Psoas muscle (tissue), 8 donors: Measurements from ENCODE around the gene FOXP1. TPM values are rescaled to one million over a fixed set of nuclear protein-coding genes. Genes with fewer than 3 reads are reported as not detected.

Source experiments
- ATAC-seq, 4 donors: fragments of 200-7000 bp; cut with Tn5 transposase; one replicate each; pipeline ENCODE4 v1.9.1; 2020; ENCODE audit warnings: moderate library complexity in 3 of 4, mild to moderate bottlenecking in 2 of 4
- DNase-seq, 2 donors: peaks; one replicate each; pipeline ENCODE4 v3.0.0-alpha.2; 2020
- H3K27ac ChIP-seq: fragments of 200-600 bp; one replicate; pipeline ENCODE4 v1.8.0; 2022
- H3K27me3 ChIP-seq, 3 donors: fragments of 200-600 bp in 1 of 3; one replicate each; pipeline versions ENCODE4 v1.6.1 to v1.8.0; 2013 to 2022; ENCODE audit warnings: low read length in 2 of 3, mild to moderate bottlenecking in 2 of 3, moderate library complexity in 1 of 3; ENCODE audit not compliant: insufficient read depth in 3 of 3
- H3K36me3 ChIP-seq, 2 donors: fragments of 200-600 bp in 1 of 2; one replicate each; pipeline versions ENCODE4 v1.6.1 to v1.8.0; 2013 to 2022; ENCODE audit warnings: low read depth in 1 of 2, mild to moderate bottlenecking in 1 of 2, moderate library complexity in 1 of 2; ENCODE audit not compliant: insufficient read depth in 1 of 2
- H3K4me1 ChIP-seq: fragments of 200-600 bp; one replicate; pipeline ENCODE4 v1.8.0; 2022
- H3K4me3 ChIP-seq: fragments of 200-600 bp; one replicate; pipeline ENCODE4 v1.8.0; 2022; ENCODE audit warnings: mild to moderate bottlenecking
- H3K9me3 ChIP-seq: fragments of 200-600 bp; one replicate; pipeline ENCODE4 v1.8.0; 2022
- WGBS, 3 donors: extraction: QIAGEN DNeasy Blood & Tissue Kit; methylation state at CpG; one replicate each; pipeline versions ENCODE4 v1.1.6 to v1.1.7; 2013; 5-methylcytosine and 5-hydroxymethylcytosine counted together
- intact Hi-C, 2 donors: fragments of 100-400 bp; cut with DNase I; formaldehyde crosslinking; loops; one replicate each; pipeline versions ENCODE4 v1.11.0 to v1.14.2; 2022
- polyA plus RNA-seq, 3 donors: library from polyadenylated mRNA; stranded (reverse); fragments of 200-250 nt; gene quantifications; one replicate each; pipeline ENCODE4 v1.2.3, GENCODE V29; 2013
- total RNA-seq, 4 donors: library from RNA; stranded (reverse); fragmentation: NEBNext Ultra II Directional in 2 of 4; extraction: Animal tissue kit (Norgen Biotek cat#: 25700) in 2 of 4; gene quantifications; one replicate each; pipeline versions ENCODE4 v1.2.1 to v1.2.4, GENCODE V29; 2021 to 2023
- TF ChIP-seq, protein P1 (sequence below): fragments of 200-600 bp; IDR thresholded peaks from one replicate; pipeline ENCODE4 v1.8.0; 2022; ENCODE audit warnings: antibody characterized with exemption
- donor health status: healthy with polysubstance abuse.
- donor health status: DM: no; HTN: no; CAD: no; lungs with moderate emphysema.
- donor health status: Bipolar disorder and iron deficiency.
- donor health status: healthy.
- donor health status: DM: yes; HTN: yes; CAD: no.
- donor health status: DM: no; HTN: no; CAD: no.
- donor health status: DM: no; HTN: no; CAD: no.
- donor health status: DM: yes; HTN: yes; CAD: no.

Gene FOXP1
- total and polyA plus RNA-seq, 7 donors, result 2.6 to 26.4 (median 15.4) TPM

DNA sequence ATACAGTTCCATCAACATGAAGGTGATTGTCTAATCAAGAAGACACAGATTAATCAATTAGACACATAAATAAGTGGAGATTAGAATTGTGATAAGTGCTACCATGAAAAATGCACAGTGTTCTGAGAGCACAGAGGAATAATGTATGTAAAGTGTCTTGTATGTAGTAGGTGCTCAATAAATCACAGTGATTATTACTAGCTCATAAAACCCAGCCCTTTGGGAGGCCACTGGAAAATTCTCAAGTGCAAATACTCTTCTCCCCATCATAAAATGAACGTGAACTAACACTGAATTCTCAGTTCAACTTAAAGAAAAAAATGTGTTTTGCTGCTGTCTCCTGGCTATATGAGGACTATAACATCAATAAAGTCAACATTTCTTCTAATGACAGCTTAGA lies 368.2 kb downstream of the FOXP1 start:
- no peak for ATAC-seq
- Histone ChIP-seq H3K36me3 (no peaks in the 10 kb centered on the region), H3K4me3 (no peak overlapping the region), H3K27me3 (no peaks in the 10 kb centered on the region), H3K27ac (no peak overlapping the region), H3K4me1 (peaks cover 9% of the 10 kb centered on the region), H3K9me3 (no peaks in the 10 kb centered on the region)
- intact Hi-C loops, result no loop called here
- no peak for DNase-seq
- 72 to 79% (median 73%) methylated on average over 1 of the region's 1 CpG for WGBS, 3 donors
- TF ChIP-seq, protein P1, sequence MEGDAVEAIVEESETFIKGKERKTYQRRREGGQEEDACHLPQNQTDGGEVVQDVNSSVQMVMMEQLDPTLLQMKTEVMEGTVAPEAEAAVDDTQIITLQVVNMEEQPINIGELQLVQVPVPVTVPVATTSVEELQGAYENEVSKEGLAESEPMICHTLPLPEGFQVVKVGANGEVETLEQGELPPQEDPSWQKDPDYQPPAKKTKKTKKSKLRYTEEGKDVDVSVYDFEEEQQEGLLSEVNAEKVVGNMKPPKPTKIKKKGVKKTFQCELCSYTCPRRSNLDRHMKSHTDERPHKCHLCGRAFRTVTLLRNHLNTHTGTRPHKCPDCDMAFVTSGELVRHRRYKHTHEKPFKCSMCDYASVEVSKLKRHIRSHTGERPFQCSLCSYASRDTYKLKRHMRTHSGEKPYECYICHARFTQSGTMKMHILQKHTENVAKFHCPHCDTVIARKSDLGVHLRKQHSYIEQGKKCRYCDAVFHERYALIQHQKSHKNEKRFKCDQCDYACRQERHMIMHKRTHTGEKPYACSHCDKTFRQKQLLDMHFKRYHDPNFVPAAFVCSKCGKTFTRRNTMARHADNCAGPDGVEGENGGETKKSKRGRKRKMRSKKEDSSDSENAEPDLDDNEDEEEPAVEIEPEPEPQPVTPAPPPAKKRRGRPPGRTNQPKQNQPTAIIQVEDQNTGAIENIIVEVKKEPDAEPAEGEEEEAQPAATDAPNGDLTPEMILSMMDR, result no peak

DNA sequence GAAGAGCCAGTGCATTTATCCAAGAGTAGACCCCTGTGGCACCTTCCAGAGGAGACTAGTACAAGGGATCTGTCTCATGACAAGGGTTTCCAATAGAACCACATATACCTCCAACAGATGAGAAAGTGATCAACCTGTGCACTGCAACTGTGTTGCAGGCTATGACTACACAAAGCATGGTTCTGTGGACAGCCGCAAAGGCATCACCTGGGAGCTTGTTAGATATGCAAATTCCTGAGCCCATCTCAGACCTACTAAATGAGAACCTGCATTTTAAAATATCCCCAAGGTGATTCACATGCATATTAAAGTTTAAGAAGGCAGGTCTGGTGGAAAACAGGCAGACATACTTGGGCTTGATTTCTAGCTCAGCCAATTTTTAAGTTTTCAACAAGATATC lies 368.7 kb downstream of the FOXP1 start:
- Histone ChIP-seq H3K4me1 (peaks cover 13% of the 10 kb centered on the region), H3K27ac (no peak overlapping the region), H3K27me3 (no peaks in the 10 kb centered on the region), H3K9me3 (no peaks in the 10 kb centered on the region), H3K4me3 (no peak overlapping the region), H3K36me3 (no peaks in the 10 kb centered on the region)
- intact Hi-C loops, result no loop called here
- TF ChIP-seq, protein P1, result no peak
- ATAC-seq (no peak), DNase-seq (no peak)
- WGBS, 3 donors, result 94 to 96% (median 96%) methylated on average over 1 of the region's 1 CpG

DNA sequence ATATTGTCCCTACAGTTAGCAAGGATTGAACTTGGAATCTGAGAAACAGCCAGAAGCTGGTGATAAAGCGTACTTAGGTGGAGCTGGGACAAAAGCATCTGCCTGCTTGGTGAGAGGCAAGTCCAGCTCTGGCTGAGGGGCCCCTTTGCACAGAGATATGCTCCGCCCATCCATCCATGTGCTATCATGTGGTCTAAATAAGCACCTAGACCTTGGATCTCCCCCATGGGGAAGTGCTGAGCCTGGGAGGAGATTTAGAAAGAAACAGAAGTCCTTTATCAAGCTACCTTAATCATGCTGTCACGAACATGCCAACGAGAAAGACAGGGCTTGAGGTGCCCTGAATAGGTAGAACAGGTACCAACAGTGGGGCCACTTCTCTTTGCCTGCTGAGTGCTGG lies 369.5 kb downstream of the FOXP1 start:
- DNase-seq, result no peak
- intact Hi-C loops, result no loop called here
- no peaks in the 10 kb centered on the region for H3K36me3 ChIP-seq
- peaks cover 20% of the 10 kb centered on the region for H3K4me1 ChIP-seq
- H3K27ac ChIP-seq, result no peak overlapping the region
- WGBS, 3 donors, result 78 to 98% (median 96%) methylated on average over 4 of the region's 4 CpGs
- ATAC-seq, result no peak
- H3K9me3 ChIP-seq, result no peaks in the 10 kb centered on the region
- H3K27me3 ChIP-seq, result no peaks in the 10 kb centered on the region
- H3K4me3 ChIP-seq, result no peak overlapping the region
- TF ChIP-seq, protein P1, result no peak

DNA sequence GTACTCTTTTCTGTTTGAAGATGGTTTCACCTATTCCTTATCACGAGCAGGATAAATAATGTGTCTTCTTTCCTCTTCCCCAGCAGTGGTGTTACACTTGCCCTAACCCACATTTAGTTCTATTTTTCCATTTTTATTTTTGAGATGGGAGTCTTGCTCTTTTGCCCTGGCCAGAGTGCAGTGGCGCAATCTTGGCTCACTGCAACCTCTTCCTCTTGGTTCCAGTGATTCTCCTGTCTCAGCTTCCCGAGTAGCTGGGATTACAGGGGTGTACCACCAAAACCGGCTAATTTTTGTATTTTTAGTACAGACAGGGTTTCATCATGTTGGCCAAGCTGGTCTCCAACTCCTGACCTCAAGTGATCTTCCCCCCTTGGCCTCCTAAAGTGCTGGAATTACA lies 372.4 kb downstream of the FOXP1 start:
- H3K36me3 ChIP-seq, result no peaks in the 10 kb centered on the region
- intact Hi-C loops, result no loop called here
- DNase-seq (peak in 1 of 2 donors; percentile 58), ATAC-seq (peak in 1 of 4 donors; percentile 35)
- no peaks in the 10 kb centered on the region for H3K9me3 ChIP-seq
- no peak overlapping the region for H3K4me3 ChIP-seq
- TF ChIP-seq, protein P1, result no peak
- peaks cover 25% of the 10 kb centered on the region for H3K4me1 ChIP-seq
- H3K27ac ChIP-seq, result peak overlapping the region; percentile 67
- 59 to 77% (median 65%) methylated on average over 4 of the region's 4 CpGs for WGBS, 3 donors
- H3K27me3 ChIP-seq, result no peaks in the 10 kb centered on the region

DNA sequence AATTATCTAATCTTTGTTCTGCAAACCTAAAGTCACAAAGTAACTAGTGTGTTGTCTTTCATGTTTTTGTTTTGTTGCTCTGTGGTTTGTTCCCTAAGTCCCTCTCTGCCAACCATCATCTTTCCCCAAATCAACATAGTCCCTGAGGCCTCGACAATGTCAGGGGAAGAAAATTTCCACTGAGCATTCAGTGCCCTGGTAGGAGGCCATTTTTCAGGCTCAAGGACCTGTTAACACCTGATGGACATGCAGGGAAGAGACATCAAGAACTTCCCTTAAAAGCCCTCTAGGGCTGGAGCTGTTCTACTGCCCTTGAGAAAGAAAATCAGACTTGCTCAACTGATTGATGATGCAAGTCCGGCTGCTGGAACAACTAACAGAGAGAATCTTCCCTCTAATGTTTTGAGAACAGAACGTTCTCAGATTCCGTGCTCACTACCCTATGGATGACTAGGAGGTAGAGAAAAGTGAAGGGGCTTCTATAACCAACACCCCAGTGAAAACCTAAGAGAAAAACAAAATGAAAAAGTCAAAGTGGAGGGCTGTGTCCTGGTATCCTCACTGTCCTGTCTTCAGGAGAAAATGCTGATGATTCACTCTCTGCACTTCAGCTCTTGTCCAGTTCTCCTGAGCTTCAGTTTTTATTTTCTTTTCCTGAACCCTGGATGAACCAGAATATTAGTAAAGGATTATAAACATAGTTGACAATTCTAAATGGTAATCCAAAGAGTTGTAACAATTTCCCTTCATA lies 373.1 kb downstream of the FOXP1 start:
- TF ChIP-seq, protein P1, result no peak
- Histone ChIP-seq H3K36me3 (no peaks in the 10 kb centered on the region), H3K4me1 (peaks cover 25% of the 10 kb centered on the region), H3K27ac (peak overlapping the region; percentile 67), H3K4me3 (no peak overlapping the region), H3K9me3 (no peaks in the 10 kb centered on the region), H3K27me3 (no peaks in the 10 kb centered on the region)
- WGBS, 3 donors, result 36 to 55% (median 50%) methylated on average over 4 of the region's 4 CpGs
- ATAC-seq (peak; percentile 70 to 95 (median 94)), DNase-seq (no peak)
- intact Hi-C loops, result no loop called here
